Vagina (tissue), 2 donors: ENCODE results near the gene XPNPEP1.

Source experiments
- POLR2A ChIP-seq, 2 donors: fragments of 450-650 bp; IDR thresholded peaks; one replicate each; pipeline ENCODE4 v1.6.1; 2017; ENCODE audit warnings: antibody characterized with exemption in 2 of 2, mild to moderate bottlenecking in 2 of 2, moderate library complexity in 2 of 2
- POLR2AphosphoS5 ChIP-seq, 2 donors: sonication (generic); formaldehyde crosslinking; IDR thresholded peaks; one replicate each; pipeline ENCODE4 v1.9.0; 2017; ENCODE audit warnings: antibody characterized with exemption in 2 of 2, mild to moderate bottlenecking in 2 of 2, low read depth in 1 of 2; ENCODE audit not compliant: insufficient read depth in 1 of 2
- TF ChIP-seq, protein P1 (sequence below), 3 experiments: fragments of 450-650 bp in 2 of 3; fragments of 200-600 bp in 1 of 3; sonication (generic) in 1 of 3; IDR thresholded peaks; one replicate each; pipeline ENCODE4 v1.5.1; 2017 to 2019; ENCODE audit warnings: antibody characterized with exemption in 3 of 3, mild to moderate bottlenecking in 2 of 3, moderate library complexity in 2 of 3

DNA sequence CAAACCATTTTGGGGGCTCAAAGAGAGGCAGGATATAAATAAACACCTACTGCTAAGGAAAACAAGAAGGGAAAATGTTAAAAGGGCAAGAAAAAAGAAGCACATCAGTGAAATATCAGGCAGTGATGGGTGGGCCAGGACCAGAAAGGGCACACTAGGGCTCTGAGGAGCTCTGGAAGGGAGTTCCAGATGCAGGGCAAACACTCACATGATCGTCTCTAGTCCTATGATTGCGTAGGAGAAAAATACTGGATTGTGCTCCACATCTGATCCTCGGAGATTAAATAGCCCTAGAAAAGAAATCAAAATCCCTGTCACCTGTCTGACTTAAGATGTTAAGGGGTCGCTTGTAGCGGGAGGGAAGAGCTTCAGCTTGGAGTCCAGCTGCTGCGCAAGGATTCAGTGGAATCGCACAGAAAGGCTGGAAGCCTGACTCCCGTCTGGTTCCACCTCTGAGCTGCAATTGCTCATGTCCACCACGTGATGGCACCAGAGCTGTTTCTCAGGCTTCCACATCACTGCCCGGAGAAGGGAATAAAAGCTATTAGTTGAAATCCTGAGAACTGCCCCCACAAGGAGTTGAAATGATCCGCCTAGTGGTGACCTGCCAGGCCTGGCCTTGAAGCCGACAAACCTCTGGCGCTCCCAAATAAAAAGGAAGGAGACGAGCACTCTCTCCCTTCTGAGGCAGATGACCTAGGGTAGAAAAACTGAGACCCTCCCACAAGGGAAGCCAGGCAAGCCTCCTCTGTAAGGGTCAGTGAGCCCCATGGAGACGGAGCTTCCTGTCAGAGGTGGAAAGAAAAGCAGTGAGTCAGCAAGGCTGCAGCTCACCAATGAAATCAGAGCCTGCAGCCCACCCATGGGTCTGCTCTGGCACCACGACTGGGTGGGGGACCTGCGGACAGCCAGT is 39.2 kb downstream of the XPNPEP1 start:
- no peak for TF ChIP-seq POLR2A (IDR thresholded peaks at IDR 0.05)
- TF ChIP-seq, protein P1, sequence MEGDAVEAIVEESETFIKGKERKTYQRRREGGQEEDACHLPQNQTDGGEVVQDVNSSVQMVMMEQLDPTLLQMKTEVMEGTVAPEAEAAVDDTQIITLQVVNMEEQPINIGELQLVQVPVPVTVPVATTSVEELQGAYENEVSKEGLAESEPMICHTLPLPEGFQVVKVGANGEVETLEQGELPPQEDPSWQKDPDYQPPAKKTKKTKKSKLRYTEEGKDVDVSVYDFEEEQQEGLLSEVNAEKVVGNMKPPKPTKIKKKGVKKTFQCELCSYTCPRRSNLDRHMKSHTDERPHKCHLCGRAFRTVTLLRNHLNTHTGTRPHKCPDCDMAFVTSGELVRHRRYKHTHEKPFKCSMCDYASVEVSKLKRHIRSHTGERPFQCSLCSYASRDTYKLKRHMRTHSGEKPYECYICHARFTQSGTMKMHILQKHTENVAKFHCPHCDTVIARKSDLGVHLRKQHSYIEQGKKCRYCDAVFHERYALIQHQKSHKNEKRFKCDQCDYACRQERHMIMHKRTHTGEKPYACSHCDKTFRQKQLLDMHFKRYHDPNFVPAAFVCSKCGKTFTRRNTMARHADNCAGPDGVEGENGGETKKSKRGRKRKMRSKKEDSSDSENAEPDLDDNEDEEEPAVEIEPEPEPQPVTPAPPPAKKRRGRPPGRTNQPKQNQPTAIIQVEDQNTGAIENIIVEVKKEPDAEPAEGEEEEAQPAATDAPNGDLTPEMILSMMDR (IDR thresholded peaks at IDR 0.05) = peak; percentile 80 to 96 (median 96)
- peak; percentile 17 to 59 for TF ChIP-seq POLR2AphosphoS5 (IDR thresholded peaks at IDR 0.05; ENCODE audit: insufficient read depth in 1 of 2, low read depth in 1 of 2)
